Hepatic stellate cell (primary cell): ENCODE results near the gene PHRF1.
"Not testable (repeated sequence)": the region's sequence is repeated elsewhere in the genome, so short reads cannot be mapped to it uniquely, and the experiment has no call there.

Experiments
- DNase-seq: peaks from one replicate; pipeline ENCODE4 v3.0.0; 2011; ENCODE audit warnings: low spot score

PHRF1 gene

GRCh38 chr11:559020-559620 is 17.1 kb upstream of the PHRF1 start:
- DNase-seq: no peak

- DNase-seq: no peak
Observed at GRCh38 chr11:559712-560304, 16.5 kb upstream of the PHRF1 start.

- peak; percentile 99 for DNase-seq
Observed at GRCh38 chr11:560305-561147, 15.7 kb upstream of the PHRF1 start, which contains the start of the genes LMNTD2 and RASSF7. Gene LMNTD2 (minus strand): TSS chr11:560738. CDS start chr11:560716, 22 bp downstream. Gene RASSF7 (plus strand): TSS chr11:560970. CDS start chr11:561769, 799 bp downstream.

- DNase-seq: no peak
Observed at GRCh38 chr11:561148-562003, 14.9 kb upstream of the PHRF1 start.

GRCh38 chr11:562046-562645 is 14.1 kb upstream of the PHRF1 start:
- DNase-seq: no peak

- DNase-seq: no peak
Observed at GRCh38 chr11:563066-563811, 13.0 kb upstream of the PHRF1 start.

- DNase-seq: no peak
Observed at GRCh38 chr11:563812-564578, 12.3 kb upstream of the PHRF1 start.

GRCh38 chr11:565921-566509 is 10.3 kb upstream of the PHRF1 start:
- no peak for DNase-seq

GRCh38 chr11:567011-567628 is 9.2 kb upstream of the PHRF1 start:
- no peak for DNase-seq

GRCh38 chr11:567629-568292 is 8.5 kb upstream of the PHRF1 start:
- DNase-seq: no peak

GRCh38 chr11:568306-569157 is 7.7 kb upstream of the PHRF1 start:
- peak; percentile 99 for DNase-seq

GRCh38 chr11:569158-569885 is 6.9 kb upstream of the PHRF1 start:
- no peak for DNase-seq

- DNase-seq: no peak
Observed at GRCh38 chr11:571802-572185, 4.5 kb upstream of the PHRF1 start.

- DNase-seq: no peak
Observed at GRCh38 chr11:573146-573759, 3.0 kb upstream of the PHRF1 start.

- DNase-seq: not testable (repeated sequence)
Observed at GRCh38 chr11:574031-574570, 2.2 kb upstream of the PHRF1 start.

GRCh38 chr11:574632-575312 is 1.5 kb upstream of the PHRF1 start:
- DNase-seq: no peak
